B cell (primary cell): Measurements from ENCODE around the gene RHOXF2.

Source experiments
- EZH2 ChIP-seq: IDR thresholded peaks from 2 replicates; pipeline ENCODE4 v1.6.1; 2012; ENCODE audit warnings: borderline replicate concordance, low read depth, mild to moderate bottlenecking, moderate library complexity, low read length; ENCODE audit not compliant: insufficient read depth, poor library complexity, severe bottlenecking
- TF ChIP-seq, protein P1 (sequence below): fragments of 200-600 bp; IDR thresholded peaks from one replicate; pipeline ENCODE4 v1.8.0; 2022; ENCODE audit warnings: antibody characterized with exemption, mild to moderate bottlenecking

DNA sequence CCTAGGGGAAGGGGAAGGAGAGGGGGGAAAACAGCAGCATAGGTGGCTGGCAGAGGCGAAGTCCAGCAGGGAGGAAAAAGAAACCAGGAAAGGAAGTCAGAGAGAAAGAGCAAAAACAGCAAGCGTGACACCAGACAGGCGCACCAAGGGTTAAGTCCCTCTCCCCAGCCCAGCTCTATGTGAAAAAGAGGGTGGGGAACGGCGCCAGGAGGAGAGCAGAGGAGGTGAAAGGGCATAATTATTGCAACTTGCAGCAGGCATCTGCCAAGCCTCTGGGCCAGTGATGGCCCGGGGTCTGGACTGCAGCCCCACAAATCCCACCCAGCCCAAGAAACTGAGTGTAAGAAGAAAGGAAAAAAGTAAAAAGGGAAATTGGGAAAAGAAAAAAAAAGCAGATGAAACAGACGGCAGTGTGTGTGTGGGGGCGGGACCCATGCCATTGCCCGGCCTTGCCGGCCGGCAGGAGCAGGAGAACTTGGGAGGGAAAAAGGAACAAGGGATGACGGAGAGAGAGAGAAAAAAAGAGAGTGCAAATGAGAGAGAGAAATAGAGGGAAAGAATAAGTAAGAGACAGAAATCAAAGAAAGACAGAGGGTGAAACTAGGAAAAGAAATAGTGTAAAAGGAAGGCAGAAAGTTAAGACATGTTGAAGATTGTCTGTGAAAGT lies 14.1 kb upstream of the RHOXF2 start:
- TF ChIP-seq, protein P1, sequence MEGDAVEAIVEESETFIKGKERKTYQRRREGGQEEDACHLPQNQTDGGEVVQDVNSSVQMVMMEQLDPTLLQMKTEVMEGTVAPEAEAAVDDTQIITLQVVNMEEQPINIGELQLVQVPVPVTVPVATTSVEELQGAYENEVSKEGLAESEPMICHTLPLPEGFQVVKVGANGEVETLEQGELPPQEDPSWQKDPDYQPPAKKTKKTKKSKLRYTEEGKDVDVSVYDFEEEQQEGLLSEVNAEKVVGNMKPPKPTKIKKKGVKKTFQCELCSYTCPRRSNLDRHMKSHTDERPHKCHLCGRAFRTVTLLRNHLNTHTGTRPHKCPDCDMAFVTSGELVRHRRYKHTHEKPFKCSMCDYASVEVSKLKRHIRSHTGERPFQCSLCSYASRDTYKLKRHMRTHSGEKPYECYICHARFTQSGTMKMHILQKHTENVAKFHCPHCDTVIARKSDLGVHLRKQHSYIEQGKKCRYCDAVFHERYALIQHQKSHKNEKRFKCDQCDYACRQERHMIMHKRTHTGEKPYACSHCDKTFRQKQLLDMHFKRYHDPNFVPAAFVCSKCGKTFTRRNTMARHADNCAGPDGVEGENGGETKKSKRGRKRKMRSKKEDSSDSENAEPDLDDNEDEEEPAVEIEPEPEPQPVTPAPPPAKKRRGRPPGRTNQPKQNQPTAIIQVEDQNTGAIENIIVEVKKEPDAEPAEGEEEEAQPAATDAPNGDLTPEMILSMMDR: no peak
- TF ChIP-seq EZH2: no peak
